Hepatic stellate cell (primary cell): ENCODE data around the gene XPOT.

Source experiments
- DNase-seq: peaks from one replicate; pipeline ENCODE4 v3.0.0; 2011; ENCODE audit warnings: low spot score

XPOT gene

DNA sequence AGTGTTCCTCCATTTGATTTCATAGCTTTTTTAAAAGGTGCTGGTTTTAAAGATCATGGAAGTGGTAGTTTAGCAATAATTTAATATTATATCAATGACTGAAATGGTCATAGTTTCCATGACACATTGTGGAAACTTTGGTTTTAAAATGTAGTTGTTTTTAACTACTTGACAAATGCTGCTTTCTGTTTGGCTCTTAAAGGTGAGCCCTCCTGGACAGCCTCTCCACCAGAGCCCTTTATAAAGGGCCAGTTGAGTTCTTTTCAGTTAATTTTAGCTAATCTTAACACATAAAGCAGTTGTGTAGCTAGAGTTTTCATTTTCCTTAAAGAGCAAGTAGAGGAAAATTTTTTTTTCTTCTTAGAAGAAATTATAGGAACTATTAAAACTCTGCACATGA, 14.0 kb downstream of the XPOT start:
- DNase-seq = no peak

DNA sequence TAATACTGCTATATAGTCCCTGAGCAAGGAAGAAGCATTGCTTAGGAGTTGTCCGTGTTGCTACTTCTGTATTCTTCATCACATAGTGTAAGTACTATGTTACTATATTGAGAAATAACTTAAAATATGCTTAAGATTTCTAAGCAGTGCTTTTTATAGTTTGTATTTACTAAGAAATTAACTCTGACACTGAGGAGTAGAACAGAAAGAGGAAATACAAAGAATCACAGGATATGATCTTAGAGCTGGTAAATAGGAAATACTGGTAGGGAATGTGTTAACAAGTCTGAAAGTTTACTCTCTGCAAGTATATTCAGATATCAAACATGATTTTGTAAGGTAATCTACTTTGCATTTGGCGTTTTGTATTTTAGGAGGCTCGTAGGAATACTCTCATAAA, 15.5 kb downstream of the XPOT start:
- no peak for DNase-seq

DNA sequence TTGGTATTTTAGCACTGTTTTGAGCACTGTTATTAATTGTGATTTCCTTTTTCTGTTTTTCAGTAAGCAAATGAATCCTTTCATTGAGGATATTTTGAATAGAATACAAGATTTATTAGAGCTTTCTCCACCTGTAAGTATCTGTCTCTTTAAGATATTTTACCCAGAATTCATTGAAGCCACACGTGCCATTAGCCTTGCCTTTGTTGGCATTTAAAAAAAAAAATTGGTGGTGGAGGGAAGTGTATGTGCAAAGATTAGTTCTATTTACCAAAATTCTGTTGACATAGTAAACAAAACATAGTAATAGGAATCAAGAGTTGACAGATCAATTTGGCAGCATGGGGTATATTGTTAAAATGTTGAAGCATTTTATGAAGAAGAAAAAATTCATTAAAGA, 23.8 kb downstream of the XPOT start:
- no peak for DNase-seq

DNA sequence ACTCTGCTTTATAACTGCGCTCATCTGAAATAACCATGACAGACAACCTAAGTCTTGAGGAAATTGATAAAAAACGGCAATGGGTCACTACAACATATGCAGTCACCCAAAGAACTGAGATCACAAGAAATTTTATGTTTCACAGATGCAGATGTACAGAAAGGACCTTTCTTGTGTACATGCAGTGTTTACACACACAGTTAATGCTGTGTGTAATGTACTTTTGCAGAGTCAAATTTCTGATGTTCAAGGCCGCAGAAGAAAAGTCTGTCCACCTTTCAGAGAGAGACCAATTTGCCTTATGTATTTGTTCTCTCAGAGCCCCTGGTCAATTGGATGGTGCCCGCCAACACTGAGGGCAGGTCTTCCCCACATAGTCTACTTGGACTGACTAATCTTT, 24.8 kb downstream of the XPOT start:
- no peak for DNase-seq

DNA sequence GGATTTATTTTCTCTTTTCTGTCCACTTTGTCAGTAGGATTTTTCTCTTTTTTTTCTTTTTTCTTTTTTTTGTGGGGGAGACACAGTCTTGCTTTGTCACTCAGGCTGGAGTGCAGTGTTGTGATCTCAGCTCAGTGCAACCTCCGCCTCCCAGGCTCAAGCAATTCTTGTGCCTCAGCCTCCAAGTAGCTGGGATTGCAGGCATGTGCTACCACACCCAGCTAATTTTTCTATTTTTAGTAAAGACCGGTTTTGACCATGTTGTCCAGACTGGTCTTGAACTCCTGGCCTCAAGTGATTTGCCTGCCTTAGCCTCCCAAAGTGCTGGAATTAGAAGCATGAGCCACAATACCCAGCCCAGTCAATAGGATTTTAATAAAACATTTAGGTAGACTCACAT, 26.7 kb downstream of the XPOT start:
- DNase-seq = no peak

DNA sequence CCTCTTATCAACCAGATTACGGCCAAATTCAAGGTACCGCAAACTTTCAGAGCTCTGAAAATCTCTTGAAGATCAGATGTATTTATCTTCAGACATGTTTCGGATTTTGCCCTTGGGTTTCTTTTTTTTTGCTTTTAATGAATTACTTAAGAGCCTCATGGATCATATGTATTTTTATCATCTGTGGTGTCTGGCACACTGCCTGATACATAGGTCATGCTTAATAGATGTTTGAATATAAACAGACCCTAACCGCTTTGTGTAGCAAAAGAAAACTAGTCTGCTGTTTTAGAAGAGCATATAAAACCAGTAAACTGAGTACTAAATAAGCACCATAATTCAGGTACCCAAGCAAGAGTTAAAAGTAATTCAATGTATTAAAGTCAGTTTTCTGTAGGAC, 27.6 kb downstream of the XPOT start:
- DNase-seq = no peak

DNA sequence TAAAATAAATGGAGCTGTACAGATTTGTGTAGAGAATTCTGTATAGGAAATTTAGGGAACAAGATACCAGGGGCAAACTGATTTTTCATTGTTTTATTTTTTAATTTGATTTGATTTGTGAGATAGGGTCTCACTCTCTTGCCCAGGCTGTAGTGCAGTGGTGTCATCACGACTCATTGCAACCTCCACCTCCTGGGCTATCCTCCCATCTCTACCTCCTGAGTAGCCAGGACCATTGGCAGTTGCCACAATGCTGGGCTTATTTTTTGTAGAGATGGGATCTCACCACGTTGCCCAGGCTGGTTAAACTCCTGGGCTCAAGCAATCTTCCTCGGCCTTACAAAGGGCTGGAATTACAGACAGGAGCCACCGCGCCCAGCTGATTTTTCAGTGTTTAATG, 29.7 kb downstream of the XPOT start:
- DNase-seq = no peak

DNA sequence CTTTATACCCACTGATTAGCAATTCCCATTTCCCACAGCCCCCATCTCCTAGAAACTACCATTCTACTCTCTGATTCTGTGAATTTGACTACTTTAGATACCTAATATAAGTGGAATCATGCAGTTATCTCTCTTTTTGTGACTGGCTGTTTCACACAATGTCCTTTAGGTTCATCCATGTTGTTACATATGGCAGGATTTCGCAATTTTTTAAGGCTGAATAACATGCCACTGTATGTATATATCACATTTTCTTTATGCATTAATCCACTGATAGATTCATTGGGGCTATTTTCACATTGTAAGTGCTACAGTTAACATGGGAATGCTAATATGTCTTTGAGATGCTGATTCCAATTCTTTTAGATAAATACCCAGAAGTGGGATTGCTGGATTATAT, 35.9 kb downstream of the XPOT start:
- no peak for DNase-seq

DNA sequence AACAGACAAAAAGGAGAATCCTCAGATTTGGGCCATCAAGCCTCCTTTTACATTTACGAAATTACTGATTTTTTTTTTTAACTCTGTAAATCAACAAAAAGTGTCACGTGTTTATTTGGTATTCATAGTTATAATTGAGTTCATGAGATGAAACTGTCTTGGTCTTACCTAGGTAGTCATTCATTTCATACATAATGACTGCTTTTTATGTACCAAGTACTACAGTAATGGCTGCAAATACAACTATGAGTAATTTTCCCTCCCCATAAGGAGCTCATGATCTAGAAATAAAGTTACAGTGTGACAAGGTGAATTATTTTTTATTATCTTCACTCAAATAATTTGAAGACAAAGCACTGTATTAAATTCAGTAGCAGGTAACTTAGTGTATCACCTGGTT, 41.3 kb downstream of the XPOT start:
- DNase-seq = no peak

DNA sequence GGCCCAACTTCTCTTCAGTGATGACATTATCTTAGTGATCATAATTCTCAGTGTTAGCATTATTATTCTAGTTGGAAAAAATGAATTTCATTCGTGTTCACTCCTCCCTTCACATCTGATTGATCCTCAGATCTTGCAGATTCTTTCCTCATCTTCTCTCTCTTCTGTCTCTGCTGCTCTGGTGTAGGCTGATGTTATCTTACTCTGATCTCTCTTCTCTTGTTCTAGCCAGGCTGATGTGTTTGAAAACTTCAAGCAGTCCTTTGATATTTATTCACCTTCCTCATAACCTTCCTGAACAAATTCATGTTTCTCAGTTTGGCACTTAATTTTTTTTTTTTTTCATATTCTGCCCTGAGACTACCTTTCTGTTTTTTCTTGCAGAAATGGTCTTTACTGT, 42.1 kb downstream of the XPOT start:
- no peak for DNase-seq

DNA sequence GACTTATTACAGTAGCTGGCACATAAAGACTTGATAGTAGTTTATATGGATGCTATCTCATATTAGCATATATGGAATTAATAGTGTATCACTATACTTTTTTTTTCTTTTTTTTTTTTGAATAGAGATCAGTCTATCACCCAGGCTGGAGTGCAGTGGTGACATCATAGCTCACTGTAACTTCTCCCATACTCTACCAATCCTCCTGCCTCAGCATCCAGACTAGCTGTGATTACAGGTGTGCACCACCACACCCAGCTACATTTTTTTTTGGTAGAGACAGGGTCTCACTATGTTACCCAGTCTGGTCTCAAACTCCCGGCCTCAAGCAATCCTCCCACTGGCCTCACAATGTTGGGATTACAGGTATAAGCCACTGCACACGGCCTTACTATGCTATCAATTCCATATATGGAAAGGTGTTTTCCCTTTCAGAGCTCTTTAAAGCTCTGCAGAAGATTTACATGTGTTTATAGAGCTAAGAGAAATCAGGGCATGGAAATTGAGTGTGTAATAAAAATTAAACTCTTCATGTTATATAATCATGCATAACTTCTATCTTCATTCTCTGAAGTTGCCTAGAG, 46.0 kb downstream of the XPOT start:
- DNase-seq = no peak

DNA sequence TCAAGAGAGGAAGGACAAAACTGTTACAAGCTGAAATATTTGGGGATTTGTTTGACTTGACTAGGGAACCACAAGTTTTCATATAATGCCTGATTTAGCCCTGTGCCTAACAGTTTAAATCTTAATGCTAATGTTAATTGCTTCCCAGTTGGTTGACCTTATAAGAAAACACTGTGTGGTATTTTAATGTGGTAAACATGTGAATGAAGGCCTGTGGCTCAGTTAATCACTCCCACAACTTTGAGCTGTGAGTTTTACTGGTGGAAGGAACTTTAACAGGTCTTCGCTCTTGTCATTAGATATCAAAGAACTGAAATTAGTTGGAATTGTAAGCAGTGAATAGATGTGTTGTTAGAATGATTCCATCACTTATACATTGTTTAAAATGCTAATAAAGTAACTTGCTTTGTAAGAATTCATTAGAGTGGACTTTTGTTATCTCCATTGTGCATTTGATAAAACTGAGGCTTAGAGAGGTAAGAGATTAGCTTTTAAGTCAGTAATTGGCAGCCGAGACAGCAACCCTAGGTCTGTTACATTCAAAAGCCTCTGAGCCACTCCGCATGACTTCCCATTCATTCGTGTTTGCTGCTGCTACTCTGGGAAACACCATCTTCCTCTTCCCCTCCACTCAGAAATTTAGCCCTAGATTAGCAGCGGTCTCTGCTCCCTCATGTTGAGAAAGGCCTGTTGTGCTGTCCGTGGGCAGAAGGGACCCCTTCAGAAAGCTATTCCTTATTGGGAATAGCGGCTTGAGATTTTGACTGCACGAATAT, 46.7 kb downstream of the XPOT start:
- DNase-seq = no peak

DNA sequence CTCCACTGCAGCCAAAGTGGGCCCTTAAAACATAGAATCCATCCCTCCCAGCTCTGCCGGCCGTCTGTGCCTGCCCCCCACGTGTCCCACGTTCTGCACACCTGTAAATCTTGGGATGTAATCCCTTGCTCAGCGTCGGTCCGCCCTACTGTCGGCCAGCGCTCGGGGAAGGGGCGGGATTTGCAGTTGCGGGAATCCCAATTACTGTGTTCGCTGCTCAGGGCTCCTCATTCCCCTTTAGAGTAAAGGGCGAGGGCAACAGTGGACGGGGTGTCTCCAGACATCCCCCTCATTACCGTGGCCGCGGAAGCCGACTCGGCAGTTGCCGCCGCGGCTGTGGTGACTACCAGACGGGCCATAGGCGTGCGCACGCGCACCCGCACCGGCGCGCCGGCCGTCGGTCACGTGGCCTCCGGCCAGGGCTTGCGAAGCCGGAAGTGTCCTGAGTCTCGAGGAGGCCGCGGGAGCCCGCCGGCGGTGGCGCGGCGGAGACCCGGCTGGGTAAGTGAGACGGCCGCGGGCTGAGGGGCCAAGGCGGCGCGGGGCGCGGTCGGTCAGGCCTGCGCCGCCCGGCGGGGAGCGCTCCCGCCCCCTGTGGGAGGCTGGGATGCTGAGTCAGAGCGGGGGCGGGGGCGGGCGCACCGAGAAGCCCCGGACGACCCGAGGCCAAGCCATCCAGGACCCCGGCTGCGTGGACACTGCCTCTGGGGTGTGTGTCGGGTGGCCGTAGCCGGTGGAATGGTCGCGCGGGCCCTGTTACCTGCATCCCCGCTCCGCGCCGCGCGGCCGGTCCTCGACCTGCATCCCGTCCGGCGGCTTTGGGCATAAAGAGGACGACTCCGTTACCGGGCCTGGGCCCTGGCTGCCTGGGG, 47.7 kb downstream of the XPOT start, which contains the start of gene TBK1:
Gene TBK1 (plus strand): TSS at position 434 of the 872 bp plus-strand sequence. CDS start 3,751 bp downstream, outside the sequence.
- DNase-seq = peak; percentile 90

DNA sequence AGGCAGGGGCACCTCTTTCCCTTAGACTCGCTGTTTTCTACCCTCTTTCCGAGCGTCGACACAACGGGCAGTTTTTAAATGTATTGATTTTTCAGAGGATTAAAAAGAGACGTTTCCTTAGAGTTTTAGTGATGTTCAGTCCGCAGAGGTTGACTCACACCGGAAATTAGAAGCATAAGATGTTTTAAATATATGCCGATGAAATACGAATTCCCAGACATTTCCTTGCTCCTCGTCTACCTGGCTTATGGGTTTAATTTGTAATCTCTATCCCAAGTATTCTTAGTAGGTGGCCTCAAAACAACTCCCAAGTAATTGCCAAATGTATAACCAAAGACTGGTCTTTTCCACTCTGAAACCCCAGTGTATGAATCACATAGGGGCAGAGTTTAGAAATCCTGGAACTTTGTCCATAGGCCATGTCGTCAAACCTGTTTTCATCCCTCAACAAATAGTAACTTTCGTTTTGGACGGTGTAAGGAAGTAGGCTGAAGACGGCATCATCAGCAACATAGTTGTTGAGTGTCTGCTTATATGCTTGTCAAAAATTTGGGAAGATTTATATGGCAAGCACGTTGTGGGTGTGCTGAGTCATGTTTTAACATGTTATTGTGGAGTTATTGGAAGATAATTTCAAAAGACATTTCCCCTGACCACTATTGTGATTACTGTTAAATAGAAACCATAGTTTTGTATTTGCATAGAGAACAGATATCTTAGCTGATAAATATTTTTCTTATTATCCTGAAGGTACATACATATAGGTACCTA, 48.6 kb downstream of the XPOT start:
- DNase-seq = peak; percentile 63

DNA sequence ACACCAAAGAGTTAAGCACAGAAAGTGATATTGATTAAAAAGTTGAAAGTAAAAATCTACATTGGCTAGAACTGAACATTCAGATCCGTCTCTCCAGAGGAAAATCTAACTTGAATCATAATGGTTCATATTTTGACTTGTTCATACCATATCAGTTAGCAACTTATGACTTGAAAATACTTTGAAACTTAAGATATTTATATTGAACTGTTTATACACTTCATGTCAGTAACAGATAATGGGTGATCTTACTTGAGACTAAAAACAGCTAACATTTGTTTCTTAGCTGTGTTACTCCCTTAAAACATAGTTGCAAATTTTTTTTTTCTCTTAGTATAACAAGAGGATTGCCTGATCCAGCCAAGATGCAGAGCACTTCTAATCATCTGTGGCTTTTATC, 51.3 kb downstream of the XPOT start:
- no peak for DNase-seq

DNA sequence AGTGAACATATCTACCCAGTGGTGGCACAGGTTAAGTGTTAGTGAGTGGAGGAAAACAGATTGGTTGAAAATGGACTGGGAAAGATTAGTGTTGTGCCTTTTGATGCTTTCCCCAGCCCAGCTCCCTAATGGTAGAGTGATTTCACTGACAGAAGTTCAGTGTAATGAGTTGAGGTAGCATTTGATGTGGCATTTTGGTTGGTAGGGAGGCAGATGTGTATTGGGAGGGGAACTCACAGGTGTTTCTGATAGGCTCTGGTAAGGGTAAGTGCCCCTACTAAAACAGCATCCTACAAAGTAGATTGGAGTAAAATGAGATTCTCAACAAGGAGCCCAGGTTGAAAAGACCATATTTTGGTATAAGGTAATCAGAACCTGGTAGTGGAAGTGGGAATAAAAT, 51.9 kb downstream of the XPOT start:
- DNase-seq = no peak

DNA sequence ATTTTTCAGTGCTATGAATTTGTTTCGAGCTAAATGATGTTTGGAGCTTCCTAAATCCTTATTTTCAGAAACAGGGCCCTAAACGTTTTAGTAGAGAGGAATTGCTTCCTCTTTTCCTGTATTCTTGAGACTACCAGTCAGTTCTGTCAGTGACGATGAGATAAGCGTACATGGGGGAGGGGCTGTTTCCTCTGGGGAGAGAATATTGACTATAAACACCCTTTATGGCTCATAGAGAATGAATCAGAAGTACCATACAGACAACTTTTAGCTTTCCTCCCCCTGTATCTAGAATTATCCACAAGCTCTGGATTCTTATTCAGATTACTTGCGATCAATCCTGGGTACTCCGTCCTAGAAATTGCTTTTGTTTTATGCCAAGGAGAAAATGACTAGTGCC, 52.8 kb downstream of the XPOT start:
- DNase-seq = no peak

DNA sequence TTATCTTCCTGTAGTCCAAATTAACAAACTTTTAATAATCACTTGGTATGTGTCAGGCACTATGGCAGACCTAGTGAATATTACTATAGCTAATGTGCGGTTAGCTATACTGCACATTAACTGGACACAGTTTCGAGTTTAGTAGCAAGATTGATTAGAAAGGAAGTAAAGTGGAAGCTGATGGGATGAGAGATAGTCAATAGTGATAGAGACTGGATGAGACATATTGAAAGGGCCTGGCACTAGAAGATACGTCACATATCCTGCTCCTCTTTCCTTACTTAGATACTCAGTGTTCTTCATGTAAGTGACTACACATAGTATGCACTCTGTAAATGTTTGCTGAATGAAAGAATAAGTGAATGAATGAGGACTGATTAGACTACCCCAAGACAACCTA, 53.3 kb downstream of the XPOT start:
- no peak for DNase-seq

DNA sequence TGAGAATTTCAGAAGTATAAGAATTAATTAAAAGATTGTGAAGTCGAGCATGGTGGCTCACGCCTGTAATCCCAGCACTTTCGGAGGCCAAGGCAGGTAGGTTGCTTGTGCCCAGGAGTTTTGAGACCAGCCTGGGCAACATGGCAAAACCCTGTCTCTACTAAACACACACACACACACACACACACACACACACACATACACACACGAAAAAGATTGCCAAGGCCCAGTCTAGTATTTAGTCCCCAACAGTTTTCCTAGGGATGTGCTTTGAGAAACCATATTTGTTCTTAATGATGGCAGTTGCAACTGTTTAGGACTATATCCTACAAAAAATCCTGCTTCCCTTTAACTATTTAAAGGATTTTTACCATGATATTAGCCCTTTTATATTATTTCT, 53.7 kb downstream of the XPOT start:
- DNase-seq = no peak

DNA sequence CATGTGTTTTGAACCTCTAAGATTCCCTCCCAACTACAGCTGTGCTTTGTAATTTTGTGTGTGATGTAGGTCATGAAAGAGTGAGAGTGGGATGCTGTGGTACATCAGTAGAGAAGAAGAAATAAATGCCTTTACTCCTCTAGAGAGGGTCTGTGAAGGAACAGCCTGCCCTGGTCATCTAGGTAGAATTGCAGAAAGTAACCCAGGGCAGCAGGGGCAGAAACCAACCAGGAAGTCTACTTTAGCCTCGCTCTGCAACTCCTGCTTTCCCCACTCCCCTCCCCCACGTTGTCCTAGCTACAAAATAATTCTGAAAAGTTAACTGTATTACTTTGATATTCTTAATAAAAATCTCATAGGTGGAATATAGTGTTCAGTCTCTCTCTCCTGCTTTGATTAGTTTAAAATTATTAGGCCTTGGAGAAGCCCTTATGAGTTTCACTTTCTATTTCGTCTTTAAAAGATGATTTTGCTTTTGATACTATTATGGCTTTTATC, 55.3 kb downstream of the XPOT start:
- no peak for DNase-seq

DNA sequence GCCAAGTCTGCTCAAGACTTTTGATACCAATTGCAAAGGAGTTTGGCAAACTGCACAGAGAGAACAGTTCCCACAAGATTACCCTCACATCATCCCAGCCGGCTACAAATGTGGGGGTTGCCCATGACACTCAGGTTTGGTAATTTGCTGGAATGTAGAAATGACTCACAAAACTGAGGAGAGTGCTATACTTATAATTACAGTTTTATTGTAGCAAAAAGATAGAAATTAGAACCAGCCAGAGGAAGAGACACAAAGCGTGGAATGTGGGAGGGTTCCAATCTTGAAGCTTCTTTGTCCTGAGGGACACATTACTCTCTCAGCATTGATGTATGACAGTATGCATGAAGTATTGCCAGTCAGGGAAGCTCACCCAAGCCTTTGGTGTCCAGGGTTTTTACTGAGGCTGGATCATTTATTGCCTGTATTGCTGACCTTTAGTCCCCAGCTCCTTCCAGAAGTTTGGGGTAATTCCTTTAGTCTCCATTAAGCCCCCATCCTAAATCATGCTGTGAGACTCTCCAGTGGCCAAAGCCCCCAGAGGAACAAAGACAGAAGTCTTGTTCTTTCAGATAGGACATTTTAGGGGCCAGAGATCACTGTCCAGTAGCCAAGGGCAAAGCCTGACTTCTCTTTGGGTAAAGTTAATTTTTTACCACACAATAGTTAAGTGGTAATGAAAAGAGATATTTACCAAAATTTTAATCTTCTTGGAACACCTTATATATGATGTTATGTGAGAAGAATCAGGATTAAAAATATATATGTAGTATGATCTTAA, 57.6 kb downstream of the XPOT start:
- DNase-seq = peak; percentile 43
